ENCODE results near the gene TLR1.
"Not testable (repeated sequence)": the region's sequence is repeated elsewhere in the genome, so short reads cannot be mapped to it uniquely, and the experiment has no call there.

The TLR1 gene

GRCh38 chr4:38803833-38804653 is 548 bp downstream of the TLR1 start:
- no peak for DNase-seq

GRCh38 chr4:38802561-38803355 is 1.8 kb downstream of the TLR1 start:
- no peak for DNase-seq

GRCh38 chr4:38800961-38801450 is 3.6 kb downstream of the TLR1 start:
- peak; percentile 9 for DNase-seq

GRCh38 chr4:38800366-38800765 is 4.2 kb downstream of the TLR1 start:
- no peak for DNase-seq

GRCh38 chr4:38795087-38795486 is 9.5 kb downstream of the TLR1 start:
- no peak for DNase-seq

GRCh38 chr4:38794051-38794450 is 10.5 kb downstream of the TLR1 start:
- no peak for DNase-seq

- DNase-seq: no peak
Observed at GRCh38 chr4:38791010-38791409, 13.6 kb downstream of the TLR1 start.

- peak; percentile 55 for DNase-seq
Observed at GRCh38 chr4:38788317-38788716, 16.3 kb downstream of the TLR1 start.

GRCh38 chr4:38787693-38788092 is 16.9 kb downstream of the TLR1 start:
- DNase-seq: peak; percentile 1

- no peak for DNase-seq
Observed at GRCh38 chr4:38785901-38786402, 18.6 kb downstream of the TLR1 start.

GRCh38 chr4:38785041-38785790 is 19.4 kb downstream of the TLR1 start:
- DNase-seq: no peak

- no peak for DNase-seq
Observed at GRCh38 chr4:38784141-38784540, 20.4 kb downstream of the TLR1 start.

- DNase-seq: no peak
Observed at GRCh38 chr4:38783109-38783460, 21.5 kb downstream of the TLR1 start.

GRCh38 chr4:38782452-38783108 is 22.0 kb downstream of the TLR1 start, which contains the start of gene TLR10:
Gene TLR10, minus strand, starts transcription at chr4:38782990. Its CDS starts 7,400 bp downstream, at chr4:38775590.
- DNase-seq: peak; percentile 41

GRCh38 chr4:38781854-38782261 is 22.7 kb downstream of the TLR1 start:
- no peak for DNase-seq

GRCh38 chr4:38780833-38781484 is 23.6 kb downstream of the TLR1 start:
- DNase-seq: no peak

- DNase-seq: no peak
Observed at GRCh38 chr4:38779790-38780189, 24.8 kb downstream of the TLR1 start.

- not testable (repeated sequence) for DNase-seq
Observed at GRCh38 chr4:38777925-38778324, 26.7 kb downstream of the TLR1 start.

GRCh38 chr4:38775326-38775725 is 29.3 kb downstream of the TLR1 start:
- no peak for DNase-seq

- no peak for DNase-seq
Observed at GRCh38 chr4:38774181-38774955, 30.2 kb downstream of the TLR1 start.

- DNase-seq: not testable (repeated sequence)
Observed at GRCh38 chr4:38770281-38770680, 34.3 kb downstream of the TLR1 start.

All from kidney glomerular epithelial cell (primary cell).